SU-DHL-6 (cell line): ENCODE measurements around the gene HECW1.

Experiments
- H2AFZ ChIP-seq: fragments of 200-600 bp; sonication (generic); 2 replicates; pipeline ENCODE4 v1.6.1; 2014; ENCODE audit warnings: low read depth, mild to moderate bottlenecking, moderate library complexity, mixed read lengths, antibody characterized with exemption, low read length; ENCODE audit not compliant: severe bottlenecking
- H3F3A ChIP-seq: fragments of 200-600 bp; shearing (Covaris generic); 2 replicates; pipeline ENCODE4 v1.6.0; 2016; ENCODE audit warnings: antibody characterized with exemption, mild to moderate bottlenecking; ENCODE audit not compliant: insufficient read depth
- H3K27ac ChIP-seq: fragments of 200-600 bp; sonication (generic); 2 replicates; pipeline ENCODE4 v1.5.1; 2016; ENCODE audit warnings: low read depth, mild to moderate bottlenecking, low read length, moderate library complexity, mixed read lengths
- H3K27me3 ChIP-seq: fragments of 200-600 bp; sonication (generic), shearing (Covaris generic); 2 replicates; pipeline ENCODE4 v1.6.0; 2014; ENCODE audit warnings: mild to moderate bottlenecking, low read length
- H3K36me3 ChIP-seq: fragments of 200-600 bp; sonication (generic); 2 replicates; pipeline ENCODE4 v1.6.1; 2014; ENCODE audit warnings: mild to moderate bottlenecking, low read length, mixed read lengths
- H3K4me2 ChIP-seq: fragments of 300-600, 200-600 bp; shearing (Covaris generic), sonication (generic); 2 replicates; pipeline ENCODE4 v1.6.0; 2014; ENCODE audit warnings: low read length, low read depth, mild to moderate bottlenecking; ENCODE audit not compliant: poor library complexity, severe bottlenecking
- H3K4me3 ChIP-seq: fragments of 200-600 bp; sonication (generic); 2 replicates; pipeline ENCODE4 v1.5.1; 2014; ENCODE audit warnings: antibody characterized with exemption, low read length, mild to moderate bottlenecking, mixed read lengths; ENCODE audit not compliant: insufficient read depth, poor library complexity, severe bottlenecking
- H3K79me2 ChIP-seq: fragments of 200-600 bp; sonication (generic); 2 replicates; pipeline ENCODE4 v1.6.1; 2014; ENCODE audit warnings: mild to moderate bottlenecking, low read length, moderate library complexity; ENCODE audit not compliant: insufficient read depth
- H3K9ac ChIP-seq: fragments of 200-600 bp; sonication (generic); 2 replicates; pipeline ENCODE4 v1.7.0; 2014; ENCODE audit warnings: mild to moderate bottlenecking, low read length
- H3K9me2 ChIP-seq: fragments of 200-600 bp; sonication (generic); replicated peaks from 2 replicates; pipeline ENCODE4 v1.6.1; 2014; ENCODE audit warnings: low read length; ENCODE audit not compliant: insufficient read depth
- H3K9me3 ChIP-seq: fragments of 200-600 bp; sonication (generic); 2 replicates; pipeline ENCODE4 v1.6.1; 2014; ENCODE audit warnings: low read length, mixed read lengths; ENCODE audit not compliant: insufficient read depth
- H4K20me1 ChIP-seq: fragments of 200-600 bp; sonication (generic); 2 replicates; pipeline ENCODE4 v1.6.1; 2014; ENCODE audit warnings: low read depth, mild to moderate bottlenecking, antibody characterized with exemption, low read length, moderate library complexity, mixed read lengths
- CTCF ChIP-seq: fragments of 200-600 bp; sonication (generic); IDR thresholded peaks from one replicate; pipeline ENCODE4 v1.5.1; 2017; ENCODE audit warnings: antibody characterized with exemption, mild to moderate bottlenecking, low read length, moderate library complexity; ENCODE audit not compliant: insufficient read depth, poor library complexity, severe bottlenecking
- EZH2phosphoT487 ChIP-seq: fragments of 200-600 bp; sonication (generic), shearing (Covaris generic); conservative IDR thresholded peaks from 2 replicates; pipeline ENCODE4 v1.6.1; 2018; ENCODE audit warnings: mild to moderate bottlenecking, antibody characterized with exemption, low read length, moderate library complexity, mixed read lengths

Gene HECW1

GRCh38 chr7:43481902-43482678 is 369.6 kb downstream of the HECW1 start:
- Histone ChIP-seq H3K4me3 (no peak overlapping the region), H3K79me2 (no peaks in the 10 kb centered on the region), H3K4me2 (no peak overlapping the region), H4K20me1 (no peaks in the 10 kb centered on the region), H3K9ac (no peak overlapping the region), H2AFZ (no peak overlapping the region), H3K27me3 (no peaks in the 10 kb centered on the region), H3K36me3 (no peaks in the 10 kb centered on the region), H3K9me2 (no peaks in the 10 kb centered on the region), H3K27ac (no peak overlapping the region), H3F3A (no peaks in the 10 kb centered on the region), H3K9me3 (no peaks in the 10 kb centered on the region)
- no peak for TF ChIP-seq EZH2phosphoT487
- TF ChIP-seq CTCF, result no peak

- H3K79me2 ChIP-seq, result no peaks in the 10 kb centered on the region
- no peaks in the 10 kb centered on the region for H3K36me3 ChIP-seq
- H3K27me3 ChIP-seq, result no peaks in the 10 kb centered on the region
- no peak overlapping the region for H3K27ac ChIP-seq
- no peaks in the 10 kb centered on the region for H3F3A ChIP-seq
- H3K4me3 ChIP-seq, result no peak overlapping the region
- no peaks in the 10 kb centered on the region for H3K9me2 ChIP-seq
- no peak overlapping the region for H3K9ac ChIP-seq
- H4K20me1 ChIP-seq, result no peaks in the 10 kb centered on the region
- no peaks in the 10 kb centered on the region for H3K9me3 ChIP-seq
- TF ChIP-seq EZH2phosphoT487 (no peak), CTCF (no peak)
- no peak overlapping the region for H2AFZ ChIP-seq
- no peak overlapping the region for H3K4me2 ChIP-seq
Observed at GRCh38 chr7:43482679-43483252, 370.3 kb downstream of the HECW1 start.

GRCh38 chr7:43484678-43485395 is 372.4 kb downstream of the HECW1 start:
- Histone ChIP-seq H2AFZ (no peak overlapping the region), H3K9me2 (no peaks in the 10 kb centered on the region), H3K9me3 (no peaks in the 10 kb centered on the region), H3K36me3 (no peaks in the 10 kb centered on the region), H3K9ac (no peak overlapping the region), H3K79me2 (no peaks in the 10 kb centered on the region), H3K27me3 (no peaks in the 10 kb centered on the region), H3F3A (no peaks in the 10 kb centered on the region), H3K4me2 (no peak overlapping the region), H4K20me1 (no peaks in the 10 kb centered on the region), H3K27ac (no peak overlapping the region), H3K4me3 (no peak overlapping the region)
- TF ChIP-seq CTCF (no peak), EZH2phosphoT487 (no peak)
